Stomach (tissue), 4 donors: ENCODE data around the gene DRD3.

Experiments used
- EP300 ChIP-seq: sonication (generic); formaldehyde crosslinking; IDR thresholded peaks from one replicate; pipeline ENCODE4 v1.6.1; 2017; ENCODE audit warnings: antibody characterized with exemption
- POLR2A ChIP-seq, 4 donors: fragments of 450-650 bp; IDR thresholded peaks; one replicate each; pipeline ENCODE4 v1.6.1; 2016; ENCODE audit warnings: antibody characterized with exemption in 4 of 4, control low read depth in 2 of 4, mild to moderate bottlenecking in 1 of 4, moderate library complexity in 1 of 4
- TF ChIP-seq, protein P1 (sequence below), 7 experiments: fragments of 450-650 bp in 4 of 7; fragments of 200-600 bp in 3 of 7; sonication (generic) in 3 of 7; IDR thresholded peaks; one replicate each; pipeline ENCODE4 v1.5.1; 2016 to 2019; ENCODE audit warnings: antibody characterized with exemption in 7 of 7, control low read depth in 2 of 7, mild to moderate bottlenecking in 1 of 7

DNA sequence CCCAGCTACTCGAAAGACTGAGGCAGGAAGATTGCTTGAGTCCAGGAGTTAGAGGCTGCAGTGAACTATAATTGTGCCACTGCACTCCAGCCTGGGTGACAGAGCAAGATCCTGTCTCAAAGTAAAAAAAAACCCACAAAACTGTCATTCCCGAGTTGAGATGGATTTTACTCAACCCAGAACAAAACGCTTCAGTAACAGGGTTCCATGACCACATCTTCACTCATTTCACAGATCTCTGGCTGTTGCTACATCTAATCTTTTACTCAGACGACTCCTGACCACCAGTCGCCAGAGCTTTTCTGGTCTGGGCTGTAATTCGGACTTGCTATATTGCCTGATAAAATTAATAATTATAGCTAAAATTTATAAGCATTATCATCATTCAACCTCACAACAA lies 2.4 kb downstream of the DRD3 start:
- TF ChIP-seq, protein P1, sequence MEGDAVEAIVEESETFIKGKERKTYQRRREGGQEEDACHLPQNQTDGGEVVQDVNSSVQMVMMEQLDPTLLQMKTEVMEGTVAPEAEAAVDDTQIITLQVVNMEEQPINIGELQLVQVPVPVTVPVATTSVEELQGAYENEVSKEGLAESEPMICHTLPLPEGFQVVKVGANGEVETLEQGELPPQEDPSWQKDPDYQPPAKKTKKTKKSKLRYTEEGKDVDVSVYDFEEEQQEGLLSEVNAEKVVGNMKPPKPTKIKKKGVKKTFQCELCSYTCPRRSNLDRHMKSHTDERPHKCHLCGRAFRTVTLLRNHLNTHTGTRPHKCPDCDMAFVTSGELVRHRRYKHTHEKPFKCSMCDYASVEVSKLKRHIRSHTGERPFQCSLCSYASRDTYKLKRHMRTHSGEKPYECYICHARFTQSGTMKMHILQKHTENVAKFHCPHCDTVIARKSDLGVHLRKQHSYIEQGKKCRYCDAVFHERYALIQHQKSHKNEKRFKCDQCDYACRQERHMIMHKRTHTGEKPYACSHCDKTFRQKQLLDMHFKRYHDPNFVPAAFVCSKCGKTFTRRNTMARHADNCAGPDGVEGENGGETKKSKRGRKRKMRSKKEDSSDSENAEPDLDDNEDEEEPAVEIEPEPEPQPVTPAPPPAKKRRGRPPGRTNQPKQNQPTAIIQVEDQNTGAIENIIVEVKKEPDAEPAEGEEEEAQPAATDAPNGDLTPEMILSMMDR (IDR thresholded peaks at IDR 0.05), result no peak
- TF ChIP-seq EP300 (no peak), POLR2A (IDR thresholded peaks at IDR 0.05) (no peak)
